Measurements from ENCODE around the gene RNF187. TPM values are rescaled to one million over a fixed set of nuclear protein-coding genes. Genes with fewer than 3 reads are reported as not detected.
A peak's percentile ranks its signal among the peaks of the same experiment; 100 is the strongest.

Gene RNF187
- total and polyA plus RNA-seq, 2 of the 4 experiments (the other 2 are of a cell fraction) = 14.0 to 55.4 TPM

GRCh38 chr1:228471762-228472398, 15.3 kb upstream of the RNF187 start:
- Histone ChIP-seq H3K23ac (ENCODE audit: low read depth, low read length) (no peak overlapping the region), H3K14ac (replicated peaks; ENCODE audit: low read depth, low read length) (no peak overlapping the region), H2AK5ac (ENCODE audit: low read depth, low read length) (no peak overlapping the region; the same call in 1 of the 2 replicates), H3K27ac (ENCODE audit: insufficient read depth, low read length) (no peak overlapping the region), H3K36me3 (ENCODE audit: control insufficient read depth, insufficient read depth, low read length) (no peaks in the 10 kb centered on the region), H3K9ac (ENCODE audit: low read depth, low read length) (no peak overlapping the region), H3K56ac (ENCODE audit: extremely low read depth, insufficient read depth, low read length) (no peak overlapping the region), H4K5ac (ENCODE audit: low read depth, low read length) (no peak overlapping the region), H4K20me1 (ENCODE audit: insufficient read depth, low read length) (no peaks in the 10 kb centered on the region), H4K8ac (ENCODE audit: low read depth in 2 of 2, low read length in 2 of 2) (no peak overlapping the region), H3K9me3 (ENCODE audit: control insufficient read depth, insufficient read depth, low read length) (no peaks in the 10 kb centered on the region), H3K18ac (ENCODE audit: low read depth, low read length) (no peak overlapping the region), H2BK20ac (ENCODE audit: low read depth, low read length) (peak overlapping the region; percentile 18; the same call in 1 of the 2 replicates), H3K9me1 (ENCODE audit: insufficient read depth, low read length) (no peaks in the 10 kb centered on the region), H3K4me2 (ENCODE audit: low read depth, low read length) (no peak overlapping the region), H2AFZ (replicated peaks; ENCODE audit: low read length, poor library complexity) (no peak overlapping the region), H2BK5ac (ENCODE audit: low read depth, low read length, poor library complexity, severe bottlenecking) (no peak overlapping the region), H3K4me1 (ENCODE audit: control insufficient read depth, insufficient read depth, low read length) (0 out of 2 replicates have a peak, but pooled peaks cover 1% of the 10 kb centered on the region), H3K4me3 (ENCODE audit: insufficient read depth, low read depth, low read length) (no peak overlapping the region), H4K91ac (ENCODE audit: insufficient read depth, low read depth, low read length) (no peak overlapping the region), H3K79me1 (ENCODE audit: low read depth in 1 of 2, low read length in 2 of 2) (no peaks in the 10 kb centered on the region), H3K4ac (ENCODE audit: low read depth, low read length) (no peak overlapping the region), H2BK120ac (ENCODE audit: low read depth, low read length) (no peak overlapping the region), H3K27me3 (ENCODE audit: control insufficient read depth, insufficient read depth, low read length) (peaks cover 35% of the 10 kb centered on the region), H2BK15ac (ENCODE audit: low read depth, low read length) (no peak overlapping the region), H2AK9ac (replicated peaks; ENCODE audit: low read depth, low read length, poor library complexity) (no peak overlapping the region)
- peak; percentile 15; the same call in 1 of the 2 replicates for TF ChIP-seq RAD21 (IDR thresholded peaks at IDR 0.05; ENCODE audit: low read length)
- TF ChIP-seq BHLHE40 (IDR thresholded peaks at IDR 0.05; ENCODE audit: low read depth, low read length) = no peak
- TF ChIP-seq CTCF (conservative IDR thresholded peaks at IDR 0.05; ENCODE audit: low read depth, low read length) = peak; percentile 40
- ATAC-seq (ENCODE audit: low read depth) (peak; percentile 59), DNase-seq (peak; percentile 44)
- CTCF ChIA-PET = interaction anchor here (0.6 to 1.2 kb wide), 3 partner anchors 8 to 250 kb away, joined by 3 to 4 read pairs (median 3); no protein-coding TSS in a partner anchor
- POLR2A ChIA-PET (ENCODE audit: unreplicated experiment) = no interaction called here
- in situ Hi-C loops (cut with MboI; ENCODE audit: low sequenced_read_pairs) = no loop called here
- no TSS peak for BruUV-seq (replicated peaks)
- intact Hi-C loops (cut with micrococcal nuclease) = no loop called here
- dilution Hi-C loops (cut with HindIII; ENCODE audit: low sequenced_read_pairs, unreplicated experiment) = no loop called here
- no CpG with 5 or more reads among the region's 5 CpGs for WGBS, 2 experiments (ENCODE audit: extremely low coverage in 2 of 2, insufficient read length in 1 of 2)
